Neuronal stem cell (in vitro differentiated cells): ENCODE measurements around the gene CD81.
A peak's percentile ranks its signal among the peaks of the same experiment; 100 is the strongest.

Experiments
- DNase-seq: peaks from one replicate; pipeline ENCODE4 v3.0.0-alpha.2; 2013; ENCODE audit warnings: low spot score
- H2AFZ ChIP-seq: one replicate; pipeline ENCODE4 v1.6.1; 2013; ENCODE audit warnings: mild to moderate bottlenecking, low read length, inconsistent platforms
- H2AK5ac ChIP-seq: 2 replicates; pipeline ENCODE4 v1.6.1; 2013; ENCODE audit warnings: low read depth, mild to moderate bottlenecking, inconsistent platforms, low read length, moderate library complexity, mixed read lengths
- H2BK120ac ChIP-seq: 2 replicates; pipeline ENCODE4 v1.6.1; 2013; ENCODE audit warnings: low read depth, mild to moderate bottlenecking, inconsistent platforms, low read length, moderate library complexity, mixed read lengths
- H2BK12ac ChIP-seq: one replicate; pipeline ENCODE4 v1.6.1; 2013; ENCODE audit warnings: low read length, inconsistent platforms
- H2BK15ac ChIP-seq: 2 replicates; pipeline ENCODE4 v1.6.1; 2013; ENCODE audit warnings: mild to moderate bottlenecking, low read length, inconsistent platforms, mixed read lengths
- H2BK5ac ChIP-seq: one replicate; pipeline ENCODE4 v1.6.1; 2013; ENCODE audit warnings: inconsistent platforms, mild to moderate bottlenecking, low read length, moderate library complexity
- H3K14ac ChIP-seq: one replicate; pipeline ENCODE4 v1.6.1; 2013; ENCODE audit warnings: low read length, inconsistent platforms
- H3K18ac ChIP-seq: 2 replicates; pipeline ENCODE4 v1.6.1; 2013; ENCODE audit warnings: low read length, inconsistent platforms
- H3K23ac ChIP-seq: 2 replicates; pipeline ENCODE4 v1.6.1; 2013; ENCODE audit warnings: low read depth, mild to moderate bottlenecking, mixed read lengths, low read length, inconsistent platforms; ENCODE audit not compliant: poor library complexity
- H3K27ac ChIP-seq: replicated peaks from 3 replicates; pipeline ENCODE4 v1.5.1; 2013; ENCODE audit warnings: low read length, inconsistent platforms
- H3K27me3 ChIP-seq, 3 experiments: 2 replicates each; pipeline ENCODE4 v1.6.1; 2013; ENCODE audit warnings: low read length in 3 of 3, mild to moderate bottlenecking in 2 of 3, inconsistent platforms in 1 of 3, low read depth in 1 of 3, mixed read lengths in 1 of 3, moderate library complexity in 1 of 3; ENCODE audit not compliant: control insufficient read depth in 3 of 3, insufficient read depth in 3 of 3
- H3K36me3 ChIP-seq, 2 donors: replicated peaks in 1 of 2; 2 replicates each; pipeline ENCODE4 v1.6.1; 2013; ENCODE audit warnings: low read length in 2 of 2; ENCODE audit not compliant: control insufficient read depth in 2 of 2, insufficient read depth in 2 of 2
- H3K4ac ChIP-seq: 2 replicates; pipeline ENCODE4 v1.6.1; 2013; ENCODE audit warnings: inconsistent platforms, mild to moderate bottlenecking, low read length, moderate library complexity
- H3K4me1 ChIP-seq, 2 donors: 1 replicate in 1 of 2; 2 replicates in 1 of 2; pipeline ENCODE4 v1.6.1; 2013; ENCODE audit warnings: low read length in 2 of 2, low read depth in 1 of 2; ENCODE audit not compliant: control insufficient read depth in 2 of 2, insufficient read depth in 1 of 2
- H3K4me2 ChIP-seq: one replicate; pipeline ENCODE4 v1.6.1; 2013; ENCODE audit warnings: mild to moderate bottlenecking, low read length, inconsistent platforms; ENCODE audit not compliant: insufficient read depth, poor library complexity, severe bottlenecking
- H3K4me3 ChIP-seq, 2 donors: 2 replicates each; pipeline ENCODE4 v1.5.1; 2013; ENCODE audit warnings: low read length in 2 of 2, mild to moderate bottlenecking in 2 of 2, inconsistent platforms in 1 of 2, moderate library complexity in 1 of 2
- H3K79me1 ChIP-seq: one replicate; pipeline ENCODE4 v1.6.1; 2013; ENCODE audit warnings: low read depth, mild to moderate bottlenecking, inconsistent platforms, low read length, moderate library complexity
- H3K9ac ChIP-seq: one replicate; pipeline ENCODE4 v1.6.1; 2013; ENCODE audit warnings: mild to moderate bottlenecking, low read depth, low read length, inconsistent platforms; ENCODE audit not compliant: poor library complexity
- H3K9me3 ChIP-seq, 2 donors: replicated peaks in 1 of 2; 2 replicates each; pipeline versions ENCODE3 to v1.6.1; 2013; ENCODE audit warnings: low read length in 2 of 2, mild to moderate bottlenecking in 2 of 2, inconsistent platforms in 1 of 2, low read depth in 1 of 2, mixed read lengths in 1 of 2, moderate library complexity in 1 of 2; ENCODE audit not compliant: control insufficient read depth in 2 of 2, insufficient read depth in 1 of 2
- H4K8ac ChIP-seq: one replicate; pipeline ENCODE4 v1.6.1; 2013; ENCODE audit warnings: low read depth, mild to moderate bottlenecking, inconsistent platforms, low read length, moderate library complexity
- H4K91ac ChIP-seq: one replicate; pipeline ENCODE4 v1.6.1; 2013; ENCODE audit warnings: low read length, low read depth, mild to moderate bottlenecking, inconsistent platforms; ENCODE audit not compliant: poor library complexity
- WGBS, 2 donors: extraction: QIAGEN DNeasy Blood & Tissue Kit; methylation state at CpG; one replicate each; pipeline ENCODE4 v1.1.7; 2013; ENCODE audit warnings: missing lambda C conversion rate in 2 of 2, mixed read lengths in 1 of 2; ENCODE audit not compliant: insufficient read length in 2 of 2, insufficient replicate concordance in 1 of 2; ENCODE audit errors: extremely low coverage in 2 of 2; 5-methylcytosine and 5-hydroxymethylcytosine counted together

Gene CD81

GRCh38 chr11:2434506-2435255, 57.6 kb downstream of the CD81 start:
- Histone ChIP-seq H4K91ac (peak overlapping the region; percentile 79), H2AFZ (no peak overlapping the region), H3K79me1 (no peaks in the 10 kb centered on the region), H2BK120ac (peak overlapping the region; percentile 0), H3K27ac (no peak overlapping the region), H3K14ac (peak overlapping the region; percentile 97), H2BK5ac (no peak overlapping the region), H3K4me3 (peak overlapping the region in 1 of 2 donors; percentile 10), H3K23ac (peak overlapping the region; percentile 88), H3K9ac (peak overlapping the region; percentile 63), H3K18ac (peak overlapping the region; percentile 83), H2BK12ac (peak overlapping the region; percentile 2), H3K27me3 (peaks cover 0 to 13% (median 7%) of the 10 kb centered on the region in 3 experiments), H4K8ac (peak overlapping the region; percentile 48), H3K4ac (peak overlapping the region; percentile 81), H3K9me3 (peaks cover 0 to 13% of the 10 kb centered on the region in 2 donors), H3K4me2 (no peak overlapping the region), H2AK5ac (peak overlapping the region; percentile 61), H2BK15ac (no peak overlapping the region), H3K36me3 (peaks cover 0 to 2% of the 10 kb centered on the region in 2 donors), H3K4me1 (peaks cover 0 to 2% of the 10 kb centered on the region in 2 donors)
- WGBS, 2 donors, result no CpG with 5 or more reads among the region's 11 CpGs
- DNase-seq, result no peak

- Histone ChIP-seq H3K4ac (no peak overlapping the region), H3K79me1 (no peaks in the 10 kb centered on the region), H2BK15ac (no peak overlapping the region), H3K9me3 (peaks cover 0 to 13% of the 10 kb centered on the region in 2 donors), H2BK5ac (no peak overlapping the region), H4K91ac (no peak overlapping the region), H3K36me3 (peaks cover 0 to 2% of the 10 kb centered on the region in 2 donors), H4K8ac (no peak overlapping the region), H3K27me3 (peaks cover 0 to 13% (median 7%) of the 10 kb centered on the region in 3 experiments), H3K9ac (no peak overlapping the region), H3K27ac (no peak overlapping the region), H3K4me2 (no peak overlapping the region), H2AK5ac (peak overlapping the region; percentile 32), H2AFZ (no peak overlapping the region), H2BK12ac (peak overlapping the region; percentile 92), H3K18ac (peak overlapping the region; percentile 19), H2BK120ac (no peak overlapping the region), H3K4me1 (peaks cover 0 to 2% of the 10 kb centered on the region in 2 donors), H3K23ac (peak overlapping the region; percentile 52), H3K4me3 (no peak overlapping the region), H3K14ac (no peak overlapping the region)
- DNase-seq, result no peak
- WGBS, 2 donors, result no CpG with 5 or more reads among the region's 12 CpGs
These were observed 58.3 kb downstream of the CD81 start for GRCh38 chr11:2435288-2436012.

- Histone ChIP-seq H4K91ac (no peak overlapping the region), H3K18ac (peak overlapping the region; percentile 62), H3K4ac (peak overlapping the region; percentile 86), H3K4me1 (peaks cover 0 to 2% of the 10 kb centered on the region in 2 donors), H2BK120ac (no peak overlapping the region), H2BK12ac (peak overlapping the region; percentile 52), H3K4me3 (no peak overlapping the region), H4K8ac (no peak overlapping the region), H3K27me3 (peaks cover 0 to 12% (median 8%) of the 10 kb centered on the region in 3 experiments), H3K23ac (peak overlapping the region; percentile 94), H3K36me3 (peaks cover 0 to 2% of the 10 kb centered on the region in 2 donors), H3K4me2 (no peak overlapping the region), H2AK5ac (peak overlapping the region; percentile 32), H3K9ac (peak overlapping the region; percentile 68), H3K14ac (no peak overlapping the region), H2AFZ (no peak overlapping the region), H2BK5ac (no peak overlapping the region), H2BK15ac (peak overlapping the region; percentile 63), H3K79me1 (no peaks in the 10 kb centered on the region), H3K27ac (no peak overlapping the region), H3K9me3 (peaks cover 0 to 10% of the 10 kb centered on the region in 2 donors)
- WGBS, 2 donors, result no CpG with 5 or more reads among the region's 10 CpGs
- DNase-seq, result no peak
These were observed 59.0 kb downstream of the CD81 start for GRCh38 chr11:2436013-2436520.
